Neural cell (in vitro differentiated cells): Measurements from ENCODE around the gene SYCE3. TPM values are rescaled to one million over a fixed set of nuclear protein-coding genes. Genes with fewer than 3 reads are reported as not detected.
A peak's percentile ranks its signal among the peaks of the same experiment; 100 is the strongest.

Source experiments
- H2AFZ ChIP-seq: fragments of 200-600, 300-800 bp; sonication (generic), shearing (Covaris generic); 2 replicates; pipeline ENCODE4 v1.6.0; 2014; ENCODE audit warnings: low read depth, mild to moderate bottlenecking, antibody characterized with exemption, low read length, moderate library complexity
- H3F3A ChIP-seq: fragments of 200-600 bp; shearing (Covaris generic); 2 replicates; pipeline ENCODE4 v1.6.1; 2016; ENCODE audit warnings: mild to moderate bottlenecking, moderate library complexity, mixed read lengths, antibody characterized with exemption, low read length; ENCODE audit not compliant: insufficient read depth, poor library complexity, severe bottlenecking
- H3K27ac ChIP-seq: fragments of 200-600, 300-800 bp; sonication (generic), shearing (Covaris generic); 2 replicates; pipeline ENCODE4 v1.5.1; 2014; ENCODE audit warnings: mild to moderate bottlenecking, low read length, moderate library complexity
- H3K27me3 ChIP-seq: fragments of 300-800, 200-600 bp; sonication (generic), shearing (Covaris generic); 2 replicates; pipeline ENCODE4 v1.6.0; 2014; ENCODE audit warnings: mild to moderate bottlenecking, low read depth, low read length, moderate library complexity; ENCODE audit not compliant: insufficient read depth
- H3K36me3 ChIP-seq: fragments of 300-800, 200-600 bp; sonication (generic), shearing (Covaris generic); 2 replicates; pipeline ENCODE4 v1.5.1; 2014; ENCODE audit warnings: mild to moderate bottlenecking, antibody characterized with exemption, low read length, moderate library complexity; ENCODE audit not compliant: insufficient read depth
- H3K4me2 ChIP-seq: fragments of 300-800, 200-600 bp; sonication (generic), shearing (Covaris generic); 2 replicates; pipeline ENCODE4 v1.6.0; 2014; ENCODE audit warnings: mild to moderate bottlenecking, low read length
- H3K4me3 ChIP-seq: fragments of 300-800, 200-600 bp; sonication (generic), shearing (Covaris generic); 2 replicates; pipeline ENCODE4 v1.5.1; 2014; ENCODE audit warnings: mild to moderate bottlenecking, low read length, moderate library complexity
- H3K79me2 ChIP-seq: fragments of 200-600 bp; shearing (Covaris generic); replicated peaks from 2 replicates; pipeline ENCODE4 v1.6.0; 2014; ENCODE audit warnings: mild to moderate bottlenecking, low read length, moderate library complexity; ENCODE audit not compliant: insufficient read depth
- H3K9ac ChIP-seq: fragments of 300-800, 200-600 bp; sonication (generic), shearing (Covaris generic); 2 replicates; pipeline ENCODE4 v1.6.1; 2016; ENCODE audit warnings: mild to moderate bottlenecking, low read length, mixed read lengths
- H3K9me2 ChIP-seq: fragments of 200-600 bp; shearing (Covaris generic); 2 replicates; pipeline ENCODE4 v1.6.1; 2016; ENCODE audit warnings: mild to moderate bottlenecking, low read length, mixed read lengths; ENCODE audit not compliant: insufficient read depth
- H3K9me3 ChIP-seq: fragments of 200-600, 300-800 bp; sonication (generic), shearing (Covaris generic); 2 replicates; pipeline ENCODE4 v1.6.1; 2016; ENCODE audit warnings: mild to moderate bottlenecking, mixed run types, low read length, moderate library complexity, mixed read lengths
- H4K20me1 ChIP-seq: fragments of 200-600 bp; shearing (Covaris generic); 2 replicates; pipeline ENCODE4 v1.6.1; 2016; ENCODE audit warnings: mild to moderate bottlenecking, mixed run types; ENCODE audit not compliant: insufficient read depth
- EP300 ChIP-seq: fragments of 450-650 bp; conservative IDR thresholded peaks from 2 replicates; pipeline ENCODE4 v1.6.1; 2014; ENCODE audit warnings: antibody characterized with exemption, mild to moderate bottlenecking, moderate library complexity; ENCODE audit not compliant: poor library complexity, severe bottlenecking
- EZH2 ChIP-seq: fragments of 200-600, 300-800 bp; shearing (Covaris generic), sonication (generic); IDR thresholded peaks from 2 replicates; pipeline ENCODE4 v1.6.1; 2014; ENCODE audit warnings: antibody characterized with exemption, low read length, borderline replicate concordance, mild to moderate bottlenecking; ENCODE audit not compliant: insufficient read depth, poor library complexity, severe bottlenecking
- MXI1 ChIP-seq: fragments of 450-650 bp; conservative IDR thresholded peaks from 2 replicates; pipeline ENCODE4 v1.6.1; 2014; ENCODE audit warnings: antibody characterized with exemption, mild to moderate bottlenecking; ENCODE audit not compliant: poor library complexity, severe bottlenecking
- POLR2AphosphoS5 ChIP-seq: IDR thresholded peaks from 2 replicates; pipeline ENCODE4 v1.6.1; 2012
- RAD21 ChIP-seq: fragments of 450-650 bp; conservative IDR thresholded peaks from 2 replicates; pipeline ENCODE4 v1.6.1; 2014; ENCODE audit warnings: antibody characterized with exemption, mild to moderate bottlenecking, moderate library complexity
- REST ChIP-seq: IDR thresholded peaks from 2 replicates; pipeline ENCODE4 v1.6.1; 2012; ENCODE audit warnings: borderline replicate concordance
- SMC3 ChIP-seq: fragments of 450-650 bp; conservative IDR thresholded peaks from 2 replicates; pipeline ENCODE4 v1.6.1; 2014; ENCODE audit warnings: antibody characterized with exemption, mild to moderate bottlenecking, moderate library complexity; ENCODE audit not compliant: poor library complexity
- TAF1 ChIP-seq: IDR thresholded peaks from 2 replicates; pipeline ENCODE4 v1.6.1; 2012; ENCODE audit warnings: low read depth
- polyA plus RNA-seq: library from polyadenylated mRNA; depleted of rRNA; stranded (reverse); fragments of >200 nt; gene quantifications from 2 replicates; pipeline ENCODE4 v1.2.3, GENCODE V29; 2014
- TF ChIP-seq, protein P1 (sequence below): fragments of 450-650 bp; IDR thresholded peaks from 2 replicates; pipeline ENCODE4 v1.5.1; 2014; ENCODE audit warnings: antibody characterized with exemption, mild to moderate bottlenecking, moderate library complexity; ENCODE audit not compliant: poor library complexity, severe bottlenecking

SYCE3 gene
- polyA plus RNA-seq, 1 donor from 2014 or later: not detected

DNA sequence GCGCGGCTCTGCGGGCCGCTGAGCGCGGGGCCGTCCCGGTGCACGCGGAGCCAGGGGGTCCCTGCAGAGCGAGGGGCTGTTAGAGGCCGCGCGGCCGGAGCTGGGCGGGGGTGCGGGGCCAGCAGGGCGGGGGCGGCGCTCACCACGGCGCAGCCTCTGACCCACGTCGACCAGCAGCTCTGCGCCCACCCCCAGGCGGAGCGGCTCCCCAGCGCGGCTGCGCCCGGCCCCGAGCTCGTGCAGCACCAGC is 36.9 kb downstream of the SYCE3 start:
- Histone ChIP-seq H3F3A (no peaks in the 10 kb centered on the region), H3K79me2 (no peaks in the 10 kb centered on the region), H3K27ac (peak overlapping the region; percentile 75), H3K36me3 (no peaks in the 10 kb centered on the region), H3K4me2 (no peak overlapping the region), H3K9me3 (no peaks in the 10 kb centered on the region), H4K20me1 (no peaks in the 10 kb centered on the region), H3K4me3 (peak overlapping the region; percentile 95), H3K9ac (peak overlapping the region; percentile 81), H3K9me2 (no peaks in the 10 kb centered on the region), H2AFZ (no peak overlapping the region), H3K27me3 (peaks cover 14% of the 10 kb centered on the region)
- TF ChIP-seq, protein P1, sequence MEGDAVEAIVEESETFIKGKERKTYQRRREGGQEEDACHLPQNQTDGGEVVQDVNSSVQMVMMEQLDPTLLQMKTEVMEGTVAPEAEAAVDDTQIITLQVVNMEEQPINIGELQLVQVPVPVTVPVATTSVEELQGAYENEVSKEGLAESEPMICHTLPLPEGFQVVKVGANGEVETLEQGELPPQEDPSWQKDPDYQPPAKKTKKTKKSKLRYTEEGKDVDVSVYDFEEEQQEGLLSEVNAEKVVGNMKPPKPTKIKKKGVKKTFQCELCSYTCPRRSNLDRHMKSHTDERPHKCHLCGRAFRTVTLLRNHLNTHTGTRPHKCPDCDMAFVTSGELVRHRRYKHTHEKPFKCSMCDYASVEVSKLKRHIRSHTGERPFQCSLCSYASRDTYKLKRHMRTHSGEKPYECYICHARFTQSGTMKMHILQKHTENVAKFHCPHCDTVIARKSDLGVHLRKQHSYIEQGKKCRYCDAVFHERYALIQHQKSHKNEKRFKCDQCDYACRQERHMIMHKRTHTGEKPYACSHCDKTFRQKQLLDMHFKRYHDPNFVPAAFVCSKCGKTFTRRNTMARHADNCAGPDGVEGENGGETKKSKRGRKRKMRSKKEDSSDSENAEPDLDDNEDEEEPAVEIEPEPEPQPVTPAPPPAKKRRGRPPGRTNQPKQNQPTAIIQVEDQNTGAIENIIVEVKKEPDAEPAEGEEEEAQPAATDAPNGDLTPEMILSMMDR: peak; percentile 20
- TF ChIP-seq EP300 (no peak), MXI1 (no peak), EZH2 (no peak), REST (no peak), TAF1 (no peak), SMC3 (no peak), RAD21 (no peak), POLR2AphosphoS5 (no peak)

- H2AFZ ChIP-seq: peak within 1 kb of the TSS; percentile 27
Observed at GRCh38 chr22:50525104-50525857, 37.4 kb downstream of the SYCE3 start, which contains the start of gene SCO2. SCO2 (minus strand) TSS chr22:50525598; CDS start chr22:50524411, 1,187 bp downstream.

More at GRCh38 chr22:50525104-50525857, 37.4 kb downstream of the SYCE3 start, which contains the start of gene SCO2:
- TF ChIP-seq REST: no peak
- TF ChIP-seq, protein P1: peak; percentile 73
- TF ChIP-seq EZH2: no peak
- peak; percentile 47 for TF ChIP-seq EP300
- peak; percentile 84 for TF ChIP-seq MXI1
- peak; percentile 62 for TF ChIP-seq RAD21
- peak; percentile 47 for TF ChIP-seq SMC3
- peak; percentile 89 for TF ChIP-seq POLR2AphosphoS5
- TF ChIP-seq TAF1: peak; percentile 86
- peak within 1 kb of the TSS; percentile 88 for H3K4me2 ChIP-seq
- peak within 1 kb of the TSS; percentile 75 for H3K27ac ChIP-seq
- H3K36me3 ChIP-seq: no peaks in the 10 kb centered on the region
- H4K20me1 ChIP-seq: no peaks in the 10 kb centered on the region
- no peaks in the 10 kb centered on the region for H3K9me3 ChIP-seq
- H3K79me2 ChIP-seq: no peaks in the 10 kb centered on the region
- H3K27me3 ChIP-seq: peaks cover 9% of the 10 kb centered on the region
- H3K9me2 ChIP-seq: no peaks in the 10 kb centered on the region
- no peaks in the 10 kb centered on the region for H3F3A ChIP-seq
- H3K9ac ChIP-seq: peak within 1 kb of the TSS; percentile 81
- peak within 1 kb of the TSS; percentile 95 for H3K4me3 ChIP-seq
